AG09319 (cell line): Measurements from ENCODE around the gene CHPF2.

Source experiments
- DNase-seq: peaks from one replicate; pipeline ENCODE4 v3.0.0-alpha.2; 2010; ENCODE audit warnings: low read depth; ENCODE audit errors: extremely low read depth
- CTCF ChIP-seq: IDR thresholded peaks from 2 replicates; pipeline ENCODE4 v1.5.1; 2011; ENCODE audit warnings: low read depth, mild to moderate bottlenecking, inconsistent platforms, low read length, moderate library complexity

Gene CHPF2

GRCh38 chr7:151277631-151278030 is 45.3 kb downstream of the CHPF2 start:
- no peak for DNase-seq
- no peak for TF ChIP-seq CTCF

- no peak for TF ChIP-seq CTCF
- no peak for DNase-seq
Measured at GRCh38 chr7:151278949-151279348, 46.7 kb downstream of the CHPF2 start.

GRCh38 chr7:151279868-151280267 is 47.6 kb downstream of the CHPF2 start:
- no peak for TF ChIP-seq CTCF
- no peak for DNase-seq

- DNase-seq, result no peak
- no peak for TF ChIP-seq CTCF
Measured at GRCh38 chr7:151280388-151281019, 48.2 kb downstream of the CHPF2 start.

GRCh38 chr7:151281686-151282085 is 49.4 kb downstream of the CHPF2 start:
- DNase-seq, result no peak
- TF ChIP-seq CTCF, result no peak

GRCh38 chr7:151282111-151282510 is 49.8 kb downstream of the CHPF2 start:
- no peak for TF ChIP-seq CTCF
- no peak for DNase-seq

- DNase-seq, result no peak
- TF ChIP-seq CTCF, result no peak
Measured at GRCh38 chr7:151283302-151283701, 51.0 kb downstream of the CHPF2 start.
